ENCODE data around the gene ADAM29. TPM values are rescaled to one million over a fixed set of nuclear protein-coding genes. Genes with fewer than 3 reads are reported as not detected.

ADAM29 gene
- total and polyA plus RNA-seq, 2 of the 8 experiments (the other 6 are each of a cell fraction or from before 2014, with no cell fraction given): 0.03 TPM; not detected in 1

GRCh38 chr4:174919886-174920423 is 1.8 kb downstream of the ADAM29 start (continued):
- TF ChIP-seq RNF2 (IDR thresholded peaks at IDR 0.05; ENCODE audit: borderline replicate concordance, low read depth, low read length, missing control alignments, poor library complexity, severe bottlenecking): no peak

Data from H1 (cell line).